Spleen (tissue), 7 donors: ENCODE measurements around the gene MEIKIN.

ENCODE experiments used
- CTCF ChIP-seq, 11 experiments: fragments of 200-600 bp in 7 of 11; fragments of 450-650 bp in 4 of 11; sonication (generic) in 4 of 11; IDR thresholded peaks in 8 of 11; conservative IDR thresholded peaks in 3 of 11; 1 replicate in 7 of 11; 2 replicates in 4 of 11; pipeline versions ENCODE4 v1.4.0 to v1.8.0; 2016 to 2021; ENCODE audit warnings: antibody characterized with exemption in 11 of 11, inconsistent platforms in 4 of 11, mild to moderate bottlenecking in 1 of 11
- POLR2A ChIP-seq, 3 donors: fragments of 450-650 bp; IDR thresholded peaks; one replicate each; pipeline ENCODE4 v1.5.1; 2017; ENCODE audit warnings: antibody characterized with exemption in 3 of 3, mild to moderate bottlenecking in 1 of 3
- POLR2AphosphoS5 ChIP-seq, 3 donors: sonication (generic); formaldehyde crosslinking; IDR thresholded peaks; one replicate each; pipeline ENCODE4 v1.5.1; 2017; ENCODE audit warnings: antibody characterized with exemption in 3 of 3
- donor health status: DM: no; HTN: no; CAD: no; lungs with moderate emphysema.
- donor health status: DM: no; HTN: no; CAD: no.
- donor health status: DM: no; HTN: no; CAD: no.

- TF ChIP-seq CTCF (IDR thresholded peaks at IDR 0.05 in 8 of 11, conservative IDR thresholded peaks at IDR 0.05 in 3 of 11): no peak
- TF ChIP-seq POLR2A (IDR thresholded peaks at IDR 0.05): no peak
- TF ChIP-seq POLR2AphosphoS5 (IDR thresholded peaks at IDR 0.05): no peak
These were observed 43.1 kb upstream of the MEIKIN start for GRCh38 chr5:131988601-131989000.
